Prostate gland (tissue), 2 donors: ENCODE results near the gene KIF5B.

Experiments used
- CTCF ChIP-seq, 4 experiments: fragments of 200-600 bp in 2 of 4; fragments of 450-650 bp in 2 of 4; sonication (generic) in 2 of 4; IDR thresholded peaks; 1 replicate in 3 of 4; 2 replicates in 1 of 4; pipeline ENCODE4 v1.5.1; 2016 to 2019; ENCODE audit warnings: antibody characterized with exemption in 4 of 4, mild to moderate bottlenecking in 2 of 4, moderate library complexity in 2 of 4
- POLR2A ChIP-seq: fragments of 450-650 bp; IDR thresholded peaks from one replicate; pipeline ENCODE4 v1.6.1; 2016; ENCODE audit warnings: antibody characterized with exemption, mild to moderate bottlenecking
- POLR2AphosphoS5 ChIP-seq: sonication (generic); formaldehyde crosslinking; IDR thresholded peaks from one replicate; pipeline ENCODE4 v1.6.1; 2017; ENCODE audit warnings: antibody characterized with exemption

GRCh38 chr10:32039734-32040133 lies 16.5 kb downstream of the KIF5B start:
- TF ChIP-seq CTCF (IDR thresholded peaks at IDR 0.05), result no peak
- no peak for TF ChIP-seq POLR2AphosphoS5
- TF ChIP-seq POLR2A, result no peak
